ENCODE measurements around the gene CNOT6L.
"Not testable (repeated sequence)": the region's sequence is repeated elsewhere in the genome, so short reads cannot be mapped to it uniquely, and the experiment has no call there.

Gene CNOT6L

DNA sequence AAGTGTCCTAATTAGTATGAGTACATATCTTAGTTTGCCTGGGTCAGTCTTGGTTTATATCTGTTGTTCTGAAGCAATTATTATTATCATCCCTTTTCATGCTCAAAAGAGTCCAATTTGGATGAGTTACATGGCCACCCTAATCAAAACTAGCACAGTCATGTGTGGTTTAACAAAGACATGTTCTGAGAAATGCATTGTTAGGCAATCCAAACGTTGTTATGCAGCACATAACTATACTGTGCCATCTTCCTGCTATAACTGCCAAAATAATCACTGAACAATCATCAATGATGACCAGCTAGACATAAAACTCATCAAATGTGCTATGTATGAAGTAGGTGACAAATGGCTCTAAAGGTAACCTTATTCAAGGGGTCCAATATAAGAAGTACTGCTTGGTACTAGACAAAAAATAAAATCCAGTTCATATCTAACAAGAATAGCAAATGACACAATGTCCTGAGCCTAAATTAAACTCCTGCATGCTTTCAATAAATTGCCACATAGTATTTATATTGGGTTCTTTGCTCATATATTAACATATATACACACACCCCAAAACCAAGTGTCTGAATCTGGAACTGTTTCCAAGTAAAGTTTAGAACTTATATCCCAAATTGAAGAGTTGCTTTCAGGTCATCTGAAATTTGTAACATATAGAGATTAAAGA, 41.9 kb downstream of the CNOT6L start:
- DNase-seq, result no peak

DNA sequence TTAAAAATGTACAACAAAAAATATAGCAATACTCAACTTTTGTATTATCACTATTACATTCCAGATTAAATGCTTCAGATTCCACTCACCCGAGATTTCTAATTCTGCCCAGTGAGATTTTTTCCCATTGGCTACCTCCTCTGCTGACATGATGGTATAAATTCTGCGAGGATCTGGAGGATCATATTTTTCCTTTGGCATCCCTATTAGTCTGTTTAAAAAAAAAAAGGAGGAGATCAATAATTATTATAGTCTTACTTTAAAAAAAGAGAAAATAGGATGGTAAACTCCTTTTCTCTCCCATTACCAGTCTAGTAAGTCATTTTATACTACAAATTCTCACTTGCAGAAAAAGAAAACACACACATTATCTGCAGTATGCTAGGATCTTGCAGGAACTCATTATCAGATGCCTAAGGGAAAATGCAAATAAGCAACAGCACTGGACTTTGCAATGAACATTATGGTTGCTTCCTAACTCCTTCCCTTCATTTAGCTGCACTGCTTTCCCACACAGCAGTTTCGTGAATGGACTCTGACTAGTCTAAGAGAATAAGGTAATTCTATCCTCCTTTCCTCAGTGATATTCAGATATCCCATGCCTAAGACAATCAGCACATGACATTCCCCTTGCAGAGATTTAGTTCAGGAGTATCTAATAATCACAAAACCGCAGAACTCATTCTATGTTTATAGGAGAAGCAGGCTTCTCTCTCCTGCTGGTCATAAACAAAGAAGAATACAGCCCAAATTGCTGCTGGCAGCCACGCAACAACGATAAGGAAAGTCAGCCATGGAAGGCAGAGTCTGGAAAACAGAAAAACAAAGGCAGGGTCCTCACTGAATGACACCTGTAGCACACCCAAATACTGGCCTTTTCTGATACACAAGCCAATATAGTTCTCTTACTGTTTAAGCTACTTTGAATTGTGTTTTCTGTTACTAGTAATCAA, 42.7 kb downstream of the CNOT6L start:
- DNase-seq, result no peak

DNA sequence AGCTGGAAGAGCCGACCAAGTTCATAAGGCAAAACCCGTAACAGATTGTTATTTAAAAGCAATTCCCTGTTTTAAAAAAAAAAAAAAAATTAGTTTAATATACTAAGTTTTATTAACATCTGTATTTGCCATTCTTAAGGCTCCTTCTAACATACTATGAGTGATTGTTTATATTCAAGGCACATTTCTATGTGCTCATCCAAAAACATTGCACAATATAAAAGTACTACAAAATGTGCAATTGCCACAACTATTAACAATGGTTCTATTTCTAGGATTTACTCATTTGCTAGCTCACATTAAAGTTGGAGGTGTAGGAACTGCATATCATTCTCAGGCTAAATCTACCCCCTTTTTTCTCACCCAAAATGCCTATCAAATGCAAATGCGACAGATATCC, 46.1 kb downstream of the CNOT6L start:
- DNase-seq, result no peak

DNA sequence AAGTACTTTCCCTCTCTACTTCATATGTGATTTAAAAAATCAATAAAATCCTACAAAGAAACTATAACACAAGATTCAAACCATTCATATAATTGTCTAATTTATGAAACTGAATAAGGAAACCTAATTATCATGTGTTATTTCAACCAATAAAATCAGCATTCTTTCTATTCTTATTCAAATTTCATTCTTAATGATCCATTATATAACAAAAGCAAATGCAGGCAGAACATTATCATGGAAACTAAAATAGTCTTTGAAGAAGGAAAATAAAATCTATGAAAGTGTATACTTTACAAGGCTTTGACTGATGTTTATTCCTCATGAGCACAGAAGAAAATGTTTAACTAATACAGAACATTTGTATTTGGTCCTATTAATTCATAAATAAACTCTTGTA, 47.6 kb downstream of the CNOT6L start:
- DNase-seq, result no peak

DNA sequence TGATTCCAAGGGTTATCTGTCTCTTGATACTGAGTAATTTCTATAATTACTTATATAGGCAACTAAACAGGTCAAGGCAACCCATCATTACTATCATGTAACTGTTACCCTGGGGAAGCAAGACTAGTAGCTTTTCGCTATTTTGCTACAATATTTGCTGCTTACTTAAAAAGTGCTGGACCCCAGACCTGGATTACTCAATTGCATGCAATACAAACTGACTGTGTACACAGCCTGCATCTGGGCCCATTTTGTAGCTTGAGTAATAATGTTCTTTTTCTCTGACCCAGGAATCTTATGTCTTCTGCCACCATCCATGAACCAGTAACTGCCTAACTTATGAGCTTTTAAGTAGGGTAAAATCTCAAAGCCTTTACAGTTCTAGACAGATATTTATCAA, 53.4 kb downstream of the CNOT6L start:
- no peak for DNase-seq

DNA sequence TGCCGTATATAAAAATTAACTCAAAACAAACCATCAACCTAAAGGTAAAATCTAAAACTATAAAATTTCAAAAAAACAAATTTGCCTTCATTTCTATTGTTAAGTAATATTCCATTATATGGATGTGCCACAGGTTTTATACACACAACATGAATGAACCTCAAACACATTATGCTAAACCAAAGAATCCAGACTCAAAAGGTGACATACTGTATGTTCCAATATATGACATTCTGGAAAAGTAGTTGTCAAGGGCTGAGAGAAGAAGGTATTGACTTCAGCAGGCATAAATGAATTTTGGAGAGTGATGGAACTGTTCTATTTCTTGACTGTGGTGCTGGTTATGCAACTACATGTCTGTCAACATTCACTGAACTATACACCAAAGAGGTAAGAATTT, 56.6 kb downstream of the CNOT6L start:
- no peak for DNase-seq

DNA sequence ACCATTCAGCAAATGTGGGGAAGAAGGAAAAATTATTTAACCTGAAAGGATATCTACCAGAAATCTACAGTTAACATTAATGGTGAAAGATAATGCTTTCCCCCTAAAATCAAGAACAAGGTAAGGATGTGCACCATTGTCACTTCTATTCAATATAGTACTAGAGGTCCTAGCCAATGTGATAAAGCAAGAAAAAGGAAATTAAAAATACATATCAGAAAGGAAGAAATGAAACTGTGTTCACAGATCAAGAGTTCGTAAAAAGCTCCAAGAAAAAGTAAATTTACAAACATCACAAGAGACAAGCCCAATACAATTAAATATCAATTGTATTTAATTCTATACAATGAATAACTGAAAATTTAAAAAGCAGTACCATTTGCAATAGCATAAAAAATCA, 57.6 kb downstream of the CNOT6L start:
- no peak for DNase-seq

DNA sequence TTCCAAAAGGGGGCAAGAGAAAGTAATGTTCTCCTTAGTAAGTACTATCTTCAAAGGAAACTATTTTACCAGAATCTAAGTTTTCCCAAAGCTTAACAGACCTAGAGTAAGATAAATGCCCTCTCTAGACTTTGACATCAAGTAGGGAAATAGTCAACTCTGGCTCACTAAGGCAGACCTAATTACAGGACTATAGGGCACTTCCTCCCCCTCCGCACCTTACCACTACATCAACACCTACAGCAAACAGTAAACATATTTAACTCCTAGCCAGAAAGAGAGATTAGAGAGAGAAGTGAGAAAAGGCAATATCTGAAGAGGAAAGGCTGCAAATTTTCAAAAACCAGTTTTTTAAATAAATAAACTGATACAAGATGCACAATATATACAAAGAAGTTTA, 60.4 kb downstream of the CNOT6L start:
- no peak for DNase-seq

DNA sequence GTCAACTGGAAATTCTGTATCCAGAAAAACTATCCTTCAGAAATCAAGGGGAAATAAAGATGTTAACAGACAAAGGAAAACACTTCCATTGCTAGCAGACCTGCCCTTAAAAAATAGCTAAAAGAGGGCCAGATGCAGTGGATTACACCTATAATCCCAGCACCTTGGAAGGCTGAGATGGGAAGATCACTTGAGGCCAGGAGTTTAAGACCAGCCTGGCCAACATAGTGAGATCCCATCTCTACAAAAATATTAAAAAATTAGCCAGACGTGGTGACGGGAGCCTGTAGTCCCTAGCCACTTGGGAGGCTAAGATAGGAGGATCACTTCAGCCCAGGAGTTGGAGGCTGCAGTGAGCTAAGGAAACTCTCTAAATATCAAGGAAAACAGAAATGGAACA, 67.4 kb downstream of the CNOT6L start:
- DNase-seq, result no peak

DNA sequence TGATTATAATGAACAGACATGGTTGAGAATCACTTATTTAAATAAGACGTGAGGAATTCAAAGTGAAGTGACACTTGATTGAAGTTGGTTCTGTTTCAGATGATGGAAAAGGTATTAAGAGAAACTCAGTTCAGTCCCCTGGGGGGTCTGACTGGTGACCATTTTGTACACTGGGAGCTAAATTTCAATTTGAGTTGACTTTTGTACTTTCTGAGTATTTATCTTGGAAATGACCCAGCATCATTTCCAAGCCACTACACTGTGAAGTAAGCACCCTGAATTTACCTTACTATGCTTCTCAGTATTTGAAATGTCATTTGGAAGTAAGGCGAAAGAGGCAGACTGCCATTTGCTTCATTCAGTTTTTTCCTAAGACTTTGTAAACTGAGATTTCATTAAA, 73.4 kb downstream of the CNOT6L start:
- DNase-seq, result no peak

DNA sequence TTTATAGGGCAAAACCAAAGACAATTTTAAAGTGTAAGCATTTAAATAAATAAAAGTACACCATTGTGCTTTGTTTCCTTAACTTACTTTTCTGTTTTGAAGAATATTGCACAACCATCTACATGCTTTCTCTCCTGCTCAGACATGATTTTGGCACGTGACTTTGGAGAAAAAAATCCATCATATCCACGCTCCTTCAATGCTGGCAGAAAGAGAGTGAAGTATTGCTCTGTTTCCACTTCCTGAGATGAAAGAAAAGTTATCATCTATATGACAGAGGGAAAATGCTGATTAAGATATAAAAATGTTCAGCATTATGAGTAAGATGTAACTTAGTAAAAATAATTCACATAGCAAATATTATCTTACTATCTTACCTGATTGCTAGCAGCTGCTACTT, 77.1 kb downstream of the CNOT6L start:
- DNase-seq, result no peak

DNA sequence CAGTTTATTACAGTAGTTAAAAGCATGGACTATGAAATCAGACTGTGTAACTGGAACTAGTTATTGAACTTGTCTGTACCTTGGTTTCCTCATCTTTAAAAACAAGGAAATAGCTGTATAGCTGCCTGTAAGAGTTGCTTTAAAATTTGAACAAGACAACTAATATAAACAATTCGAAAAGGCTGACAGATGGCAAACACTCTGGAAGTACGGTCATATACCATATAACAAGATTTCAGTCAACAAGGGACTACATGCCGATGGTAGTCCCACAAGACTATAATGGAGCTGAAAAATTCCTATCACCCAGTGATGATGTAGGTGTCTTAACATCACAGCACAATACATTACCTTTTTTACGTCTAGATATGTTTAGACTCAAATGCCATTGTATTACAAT, 78.7 kb downstream of the CNOT6L start:
- DNase-seq, result no peak

DNA sequence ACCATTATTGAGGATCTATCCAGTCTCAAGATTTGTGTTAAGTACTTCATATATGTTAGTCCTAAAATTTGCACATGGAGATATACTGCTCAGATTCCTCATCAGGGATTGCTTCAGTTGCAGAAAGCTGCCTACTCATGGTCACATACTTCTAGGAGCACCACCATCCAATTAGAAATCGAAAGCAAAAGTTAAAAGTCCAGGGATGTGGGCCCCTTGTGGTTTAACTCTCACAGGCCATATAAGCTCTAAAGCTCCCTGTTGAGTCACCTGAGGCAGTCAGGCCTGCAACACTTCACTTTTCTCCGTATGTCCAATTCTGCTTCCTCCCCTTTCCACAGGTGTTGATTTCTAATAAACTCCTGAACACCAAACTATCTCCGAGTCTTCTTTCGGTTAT, 84.2 kb downstream of the CNOT6L start:
- peak in 1 of 2 experiments; percentile 41 for DNase-seq

DNA sequence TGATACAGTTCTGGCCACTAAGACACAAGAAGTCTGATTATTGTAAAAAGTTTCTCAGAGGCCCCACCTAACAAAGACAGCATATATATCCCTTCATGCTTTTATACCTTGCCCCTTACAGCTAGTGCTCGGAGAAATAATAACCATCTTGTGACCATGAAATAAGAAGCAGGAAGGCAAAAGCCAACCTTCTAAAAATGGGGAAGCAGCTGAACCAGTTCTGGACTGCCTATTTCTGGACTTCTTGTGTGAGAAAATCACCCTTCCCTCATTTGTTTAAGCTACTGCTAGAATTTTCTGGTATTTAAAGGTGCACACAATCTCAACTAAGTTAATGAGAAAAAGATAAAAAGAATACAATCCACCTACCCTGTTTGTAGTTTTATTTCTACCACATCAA, 87.5 kb downstream of the CNOT6L start:
- no peak for DNase-seq

DNA sequence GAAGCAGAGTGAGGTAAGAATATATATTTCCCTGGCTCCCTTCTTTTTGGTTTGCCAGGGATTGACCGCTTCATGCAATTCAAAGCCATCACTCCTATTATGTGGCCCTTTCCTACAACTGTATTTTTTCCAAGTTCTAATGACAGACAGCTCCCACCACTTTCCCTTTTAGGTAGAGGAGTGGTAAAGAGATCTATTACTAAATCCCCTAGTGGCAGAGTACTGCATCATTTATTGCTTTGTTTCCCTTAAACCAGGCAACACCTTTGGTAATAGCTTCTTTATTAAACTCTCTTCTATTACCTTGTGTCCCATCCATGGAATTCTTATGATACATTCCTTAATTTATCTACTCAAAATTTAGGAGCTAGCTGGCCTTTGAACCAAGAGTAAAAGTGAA, 90.7 kb downstream of the CNOT6L start:
- no peak for DNase-seq

DNA sequence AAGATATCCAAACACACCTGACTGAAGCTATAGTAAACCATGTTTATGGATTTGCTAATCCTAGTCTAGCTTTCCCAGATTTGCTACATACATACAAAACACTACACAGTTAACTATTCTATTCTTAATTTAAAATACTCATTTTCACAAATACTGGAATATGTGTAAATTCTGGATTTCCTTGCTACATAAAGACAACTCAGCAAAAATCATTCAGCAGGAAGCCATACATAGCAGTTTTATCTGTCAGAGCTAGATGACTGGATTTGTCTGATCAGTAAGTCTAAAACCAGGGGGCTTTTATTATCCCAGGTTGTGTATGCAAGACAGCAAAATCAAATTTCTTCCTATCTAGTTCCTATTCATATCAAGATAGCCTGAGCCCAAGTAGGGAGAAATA, 98.1 kb downstream of the CNOT6L start:
- no peak for DNase-seq

DNA sequence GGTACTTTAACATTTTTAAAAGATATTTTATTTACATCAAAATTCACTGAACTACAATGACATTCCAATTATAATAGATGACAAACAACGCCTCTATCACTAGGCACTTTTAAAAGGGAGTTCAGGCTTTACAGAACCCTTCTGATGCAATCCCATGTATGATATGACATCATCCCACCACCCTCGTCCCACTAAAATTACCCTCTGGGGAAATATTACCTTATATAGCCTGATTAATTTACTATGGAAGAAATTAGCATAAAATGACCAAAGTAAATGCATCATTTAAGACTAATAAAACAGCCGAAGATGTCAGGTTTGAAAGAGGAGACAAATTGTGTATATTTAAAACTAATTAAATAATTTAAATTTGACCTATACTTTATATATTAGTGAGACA, 100.7 kb downstream of the CNOT6L start:
- not testable (repeated sequence) for DNase-seq

DNA sequence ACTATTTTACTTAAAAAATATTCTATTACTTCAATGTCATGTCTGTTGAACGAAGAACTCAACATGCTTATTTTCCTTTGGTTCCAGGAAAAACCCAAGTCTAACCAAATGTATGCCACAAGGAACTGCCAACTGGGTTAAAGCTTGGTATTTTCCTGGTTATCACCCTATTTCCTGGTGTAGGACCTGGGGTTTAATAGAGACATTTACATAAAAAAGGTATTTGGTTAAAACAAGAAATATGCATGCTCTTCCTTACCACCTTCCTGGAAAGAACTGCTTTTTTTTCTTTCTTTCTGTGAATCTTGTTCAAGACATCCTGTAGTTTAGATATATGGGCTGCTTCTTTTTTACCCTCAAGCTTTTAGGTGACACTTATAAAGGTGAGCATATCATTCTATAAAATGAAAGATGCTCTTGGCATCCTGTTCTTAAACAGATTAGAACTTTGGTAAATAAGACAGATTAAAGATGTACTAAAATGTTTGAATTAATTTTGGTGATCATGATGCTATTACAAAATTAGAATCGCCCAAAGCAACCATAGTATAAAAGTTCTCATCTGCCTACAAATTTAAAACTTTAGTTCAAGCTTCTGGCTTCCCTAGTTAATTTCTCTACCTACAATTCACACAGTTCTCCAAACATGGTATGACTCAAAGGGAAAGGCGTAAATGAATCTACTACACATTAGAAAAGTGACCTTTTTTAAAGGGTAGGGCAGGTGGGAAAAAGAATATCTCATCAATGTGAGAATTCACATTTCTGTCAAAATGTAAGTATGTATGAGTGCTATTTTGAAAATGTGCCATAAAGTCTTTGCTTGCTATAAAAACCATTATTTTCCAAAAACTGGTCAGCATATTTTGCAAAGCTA, 103.5 kb downstream of the CNOT6L start:
- no peak for DNase-seq

DNA sequence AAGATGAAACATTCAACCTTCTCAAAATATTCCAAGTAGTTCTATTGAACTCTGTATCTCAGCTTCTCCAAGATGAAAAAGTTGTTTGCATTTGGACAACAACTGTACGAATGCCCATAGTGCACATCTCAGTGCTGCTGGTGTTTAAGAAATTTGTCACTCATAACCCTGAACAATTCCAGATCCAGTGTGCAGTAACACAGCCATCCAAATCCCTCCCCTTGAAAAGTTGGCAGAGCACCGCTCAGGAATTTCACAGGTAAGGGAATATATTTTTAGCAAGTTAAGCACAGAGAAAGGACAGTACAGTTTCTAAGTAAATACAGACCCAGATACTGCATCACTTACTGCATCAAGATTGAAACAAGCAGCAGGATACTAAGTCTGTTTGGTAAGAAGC, 104.7 kb downstream of the CNOT6L start:
- DNase-seq, result no peak

DNA sequence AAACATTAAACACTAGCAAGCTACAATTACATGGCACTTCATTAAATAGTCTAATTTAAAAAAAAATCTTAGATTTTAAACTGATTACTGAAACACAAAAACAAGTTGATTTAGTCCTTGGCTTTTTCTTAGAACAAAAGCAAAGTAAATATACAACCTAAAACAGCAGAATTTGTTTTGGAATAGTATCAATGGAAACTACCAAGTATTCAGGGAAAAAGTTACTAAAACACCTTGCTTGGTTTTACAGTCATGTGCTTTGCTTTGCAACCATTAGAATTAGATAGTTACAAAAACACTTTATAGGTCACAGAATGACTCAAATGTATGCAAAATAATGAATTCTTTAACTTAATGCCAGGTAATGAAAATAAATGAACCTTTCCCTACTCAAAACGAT, 105.3 kb downstream of the CNOT6L start:
- DNase-seq, result no peak

DNA sequence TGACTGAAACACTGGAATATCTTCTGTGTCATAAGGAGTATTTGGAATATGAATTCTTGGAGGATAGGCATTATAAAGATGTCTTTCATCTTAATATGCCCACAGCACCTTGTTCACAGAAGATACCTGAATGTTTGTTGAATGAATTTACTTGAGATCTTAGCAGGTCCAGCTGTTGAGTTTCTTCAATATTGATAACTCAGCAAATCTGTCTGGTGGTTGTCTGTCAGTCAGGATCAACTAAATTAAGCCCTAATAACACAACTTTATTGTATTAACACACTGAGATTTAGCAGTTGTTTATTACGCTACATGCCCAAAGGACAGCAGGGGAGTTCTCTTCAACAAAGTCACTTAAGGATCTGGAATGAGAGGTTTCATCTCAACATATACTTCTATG, 106.5 kb downstream of the CNOT6L start:
- no peak for DNase-seq

DNA sequence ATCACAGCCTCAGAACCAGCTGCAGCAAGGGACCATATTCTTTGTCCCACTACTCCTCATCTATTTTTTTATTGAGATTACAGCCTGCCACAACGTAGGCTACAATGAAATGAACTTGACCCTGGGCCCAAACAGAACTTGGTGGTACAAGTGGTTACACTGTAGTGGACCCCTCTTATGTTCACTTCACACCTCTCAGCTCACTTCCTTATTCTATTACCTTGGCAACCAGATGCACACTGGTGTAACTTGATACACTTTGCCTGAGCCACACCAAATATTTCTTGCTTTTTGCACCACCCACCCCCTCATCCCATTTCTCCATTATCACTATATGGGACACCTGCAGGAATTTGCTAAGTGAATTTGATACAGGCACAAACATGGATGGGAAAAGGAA, 107.7 kb downstream of the CNOT6L start:
- DNase-seq, result no peak

DNA sequence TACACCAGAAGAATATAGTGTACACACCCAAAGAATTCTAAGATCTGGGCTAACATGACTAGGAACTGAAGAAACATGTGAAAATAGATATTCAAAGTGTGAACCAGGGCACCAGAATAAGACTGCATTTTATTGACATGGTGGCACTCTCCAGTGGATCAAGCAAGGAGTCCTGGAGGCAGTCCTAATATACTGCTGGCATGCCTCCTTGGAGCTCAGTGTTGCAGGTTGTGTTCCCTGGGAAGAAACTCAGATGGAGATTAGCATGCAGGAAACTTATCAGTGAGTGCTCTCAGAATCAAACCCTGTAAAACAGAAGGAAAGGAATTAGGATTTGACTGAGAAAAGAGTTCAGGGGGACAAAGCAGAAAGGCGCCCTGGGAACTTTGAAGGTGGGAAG, 108.5 kb downstream of the CNOT6L start:
- DNase-seq, result no peak

DNA sequence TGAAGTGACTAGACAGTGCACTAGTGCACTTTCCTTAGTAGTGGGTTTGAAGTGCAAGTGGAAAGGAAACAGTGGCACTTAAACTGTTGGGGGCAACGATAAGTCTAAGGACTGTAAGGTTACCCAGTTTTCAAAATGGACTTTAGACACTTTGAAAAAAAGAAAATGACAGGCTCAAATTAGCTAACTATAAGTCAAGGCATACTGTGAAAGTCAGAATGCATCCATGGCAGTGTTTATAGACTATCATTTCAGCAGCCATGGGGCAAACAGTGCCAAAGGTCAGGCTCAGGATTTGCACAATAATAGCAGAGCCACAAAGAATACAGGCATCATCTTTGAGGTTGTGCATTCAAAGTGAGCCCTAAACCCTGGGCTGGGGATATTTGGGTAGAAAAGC, 109.1 kb downstream of the CNOT6L start:
- DNase-seq, result no peak
